Testis (tissue), 3 donors: ENCODE measurements around the gene ZNF281. TPM values are rescaled to one million over a fixed set of nuclear protein-coding genes. Genes with fewer than 3 reads are reported as not detected.
"Not testable (repeated sequence)": the region's sequence is repeated elsewhere in the genome, so short reads cannot be mapped to it uniquely, and the experiment has no call there.

ENCODE experiments used
- DNase-seq: peaks from one replicate; pipeline ENCODE4 v3.0.0-alpha.2; 2019
- H3K27ac ChIP-seq, 2 donors: fragments of 200-600 bp; sonication (generic); one replicate each; pipeline ENCODE4 v1.5.1; 2019
- H3K27me3 ChIP-seq: fragments of 200-600 bp; sonication (generic); one replicate; pipeline ENCODE4 v1.5.1; 2019
- H3K36me3 ChIP-seq: fragments of 200-600 bp; sonication (generic); one replicate; pipeline ENCODE4 v1.5.1; 2017; ENCODE audit warnings: low read depth; ENCODE audit errors: missing control alignments
- H3K4me1 ChIP-seq: fragments of 200-600 bp; sonication (generic); one replicate; pipeline ENCODE4 v1.5.1; 2019
- H3K4me3 ChIP-seq, 2 donors: fragments of 200-600 bp; sonication (generic); one replicate each; pipeline ENCODE4 v1.5.1; 2017 to 2019
- H3K9me3 ChIP-seq: fragments of 200-600 bp; sonication (generic); one replicate; pipeline ENCODE4 v1.5.1; 2017
- CTCF ChIP-seq, 3 experiments: fragments of 450-650 bp in 2 of 3; fragments of 200-600 bp in 1 of 3; sonication (generic) in 1 of 3; IDR thresholded peaks; one replicate each; pipeline ENCODE4 v1.5.1; 2016 to 2019; ENCODE audit warnings: antibody characterized with exemption in 3 of 3, mild to moderate bottlenecking in 2 of 3, moderate library complexity in 1 of 3
- POLR2A ChIP-seq: fragments of 450-650 bp; IDR thresholded peaks from one replicate; pipeline ENCODE4 v1.6.1; 2017; ENCODE audit warnings: antibody characterized with exemption, mild to moderate bottlenecking, moderate library complexity
- WGBS, 2 donors: methylation state at CpG; one replicate each; pipeline ENCODE4 v1.1.5; 2018; 5-methylcytosine and 5-hydroxymethylcytosine counted together
- intact Hi-C: fragments of 100-400 bp; cut with DNase I; formaldehyde crosslinking; loops from one replicate; pipeline ENCODE4 v1.15.1; 2023; ENCODE audit warnings: low total_unique reads
- polyA plus RNA-seq: library from polyadenylated mRNA; stranded (reverse); fragments of 350-450 nt; fragmentation: Illumina TruSeq; extraction: RNeasy Lipid Tissue Mini Kit (QIAGEN cat#74804); gene quantifications from one replicate; pipeline ENCODE4 v1.2.3, GENCODE V29; 2014; ENCODE audit warnings: low read depth, low replicate concordance; ENCODE audit not compliant: insufficient read depth
- total RNA-seq, 2 donors: library from RNA; depleted of rRNA; stranded (reverse); fragments of >200 nt; gene quantifications; one replicate each; pipeline ENCODE4 v1.2.3, GENCODE V29; 2016

Gene ZNF281
- total and polyA plus RNA-seq, 3 donors from 2014 or later: 17.5 to 21.7 (median 18.0) TPM

GRCh38 chr1:200443860-200444259 is 34.0 kb upstream of the ZNF281 start:
- H3K27me3 ChIP-seq: no peaks in the 10 kb centered on the region
- H3K4me1 ChIP-seq: no peaks in the 10 kb centered on the region
- H3K9me3 ChIP-seq: no peaks in the 10 kb centered on the region
- H3K4me3 ChIP-seq: no peak overlapping the region
- no peak overlapping the region for H3K27ac ChIP-seq
- intact Hi-C loops: no loop called here
- H3K36me3 ChIP-seq: no peaks in the 10 kb centered on the region
- no peak for TF ChIP-seq CTCF (IDR thresholded peaks at IDR 0.05)
- TF ChIP-seq POLR2A: no peak
- DNase-seq: no peak
- 37 to 43% methylated on average over 2 of the region's 2 CpGs for WGBS, 2 donors

- no peak overlapping the region for H3K27ac ChIP-seq
- H3K9me3 ChIP-seq: no peaks in the 10 kb centered on the region
- 88 to 91% methylated on average over 3 of the region's 3 CpGs for WGBS, 2 donors
- H3K4me3 ChIP-seq: no peak overlapping the region
- TF ChIP-seq POLR2A (no peak), CTCF (IDR thresholded peaks at IDR 0.05) (no peak)
- H3K27me3 ChIP-seq: no peaks in the 10 kb centered on the region
- H3K4me1 ChIP-seq: no peaks in the 10 kb centered on the region
- DNase-seq: no peak
- intact Hi-C loops: no loop called here
- no peaks in the 10 kb centered on the region for H3K36me3 ChIP-seq
Measured at GRCh38 chr1:200442537-200443156, 32.8 kb upstream of the ZNF281 start.

DNA sequence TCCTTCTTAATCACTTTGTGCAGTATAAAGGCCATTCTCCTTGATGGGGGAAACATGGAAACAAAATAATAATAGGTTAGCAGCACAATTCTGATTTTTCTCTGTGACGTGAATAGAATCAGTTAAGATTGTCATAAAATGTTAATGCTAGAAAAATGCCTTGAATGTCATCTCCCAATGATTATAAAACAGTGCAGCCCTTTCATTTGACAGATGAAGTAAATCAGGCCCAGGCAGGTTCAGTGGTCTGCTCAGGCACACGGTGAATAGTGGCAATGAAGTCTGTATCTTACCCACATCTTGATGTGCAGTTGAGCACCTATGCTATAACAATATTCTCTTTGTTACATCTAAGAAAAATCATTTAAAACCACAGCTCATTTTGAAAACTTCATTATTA is 32.2 kb upstream of the ZNF281 start:
- Histone ChIP-seq H3K4me1 (no peaks in the 10 kb centered on the region), H3K36me3 (no peaks in the 10 kb centered on the region), H3K9me3 (no peaks in the 10 kb centered on the region), H3K27ac (no peak overlapping the region), H3K4me3 (no peak overlapping the region), H3K27me3 (no peaks in the 10 kb centered on the region)
- 75 to 87% methylated on average over 2 of the region's 2 CpGs for WGBS, 2 donors
- DNase-seq: no peak
- intact Hi-C loops: no loop called here
- TF ChIP-seq POLR2A (no peak), CTCF (IDR thresholded peaks at IDR 0.05) (no peak)

DNA sequence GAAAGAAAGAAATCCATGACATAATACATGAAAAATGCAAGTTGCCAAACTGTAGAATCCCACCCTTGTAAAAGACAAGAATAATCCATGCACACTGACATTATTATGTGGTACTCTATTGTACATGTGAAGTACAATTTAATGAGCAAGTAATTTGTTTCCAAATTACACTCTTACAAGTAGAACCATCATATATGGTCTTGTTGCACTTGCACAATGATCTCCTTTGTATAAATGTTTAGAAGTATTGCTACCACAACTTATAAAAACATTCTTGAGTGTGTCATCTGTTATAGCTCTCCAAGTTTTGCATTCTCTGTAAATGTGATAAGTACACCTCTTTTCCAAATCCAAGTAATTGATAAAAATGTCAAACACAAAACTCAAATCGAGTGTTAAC is 29.1 kb upstream of the ZNF281 start:
- WGBS, 2 donors: 95 to 97% methylated on average over 1 of the region's 1 CpG

DNA sequence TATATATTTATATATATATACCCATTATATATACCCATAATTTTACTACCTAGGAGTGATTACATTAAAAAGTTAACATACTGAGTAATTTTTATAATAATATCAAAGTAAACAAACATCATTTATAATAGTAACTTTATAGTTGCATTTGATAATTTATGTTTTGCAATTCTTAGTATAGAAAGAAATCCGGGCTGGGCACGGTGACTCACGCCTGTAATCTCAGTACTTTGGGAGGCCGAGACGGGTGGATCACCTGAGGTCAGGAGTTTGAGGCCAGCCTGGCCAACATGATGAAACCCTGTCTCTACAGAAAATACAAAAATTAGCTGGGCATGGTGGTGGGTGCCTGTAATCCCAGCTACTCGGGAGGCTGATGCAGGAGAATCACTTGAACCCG is 28.6 kb upstream of the ZNF281 start:
- intact Hi-C loops, DNase-seq, H3K9me3 ChIP-seq, H3K27ac ChIP-seq, H3K4me1 ChIP-seq, H3K4me3 ChIP-seq, H3K36me3 ChIP-seq, H3K27me3 ChIP-seq: not testable (repeated sequence)
- 92 to 96% methylated on average over 7 of the region's 7 CpGs for WGBS, 2 donors

More for the DNA sequence above, 29.1 kb upstream of the ZNF281 start:
- Histone ChIP-seq H3K4me1 (no peaks in the 10 kb centered on the region), H3K27ac (no peak overlapping the region), H3K36me3 (no peaks in the 10 kb centered on the region), H3K9me3 (no peaks in the 10 kb centered on the region), H3K4me3 (no peak overlapping the region), H3K27me3 (no peaks in the 10 kb centered on the region)
- no peak for TF ChIP-seq POLR2A
- TF ChIP-seq CTCF (IDR thresholded peaks at IDR 0.05): no peak
- intact Hi-C loops: no loop called here
- DNase-seq: no peak
